Measurements from ENCODE around the gene SH3BGRL. TPM values are rescaled to one million over a fixed set of nuclear protein-coding genes. Genes with fewer than 3 reads are reported as not detected.

Gene SH3BGRL
- 2.0 and 5.2 TPM in 2 replicates for total RNA-seq (2011; cell fraction: chromatin; rRNA removed; ENCODE audit: low replicate concordance)
- total RNA-seq (2011; cell fraction: nucleolus; rRNA removed), result 2.0 and 2.5 TPM in 2 replicates
- 4.1 and 8.2 TPM in 2 replicates for total RNA-seq (2011; cell fraction: nucleoplasm; rRNA removed)
- total RNA-seq (2014; rRNA removed) (21.2 and 21.3 TPM in 2 replicates), total RNA-seq (2014; rRNA removed; fragmentation: Illumina TruSeq; extraction: Trizol) (39.4 and 42.4 TPM in 2 replicates), total RNA-seq (2015; rRNA removed; fragmentation: Illumina TruSeq; extraction: Trizol) (50.6 and 54.9 TPM in 2 replicates), total RNA-seq (2021) (30.7 and 33.7 TPM in 2 replicates), polyA plus RNA-seq (2011; rRNA removed) (72.7 and 74.3 TPM in 2 replicates), polyA plus RNA-seq (2014; fragmentation: Illumina TruSeq; extraction: Trizol) (39.6 and 55.5 TPM in 2 replicates), polyA plus RNA-seq (2014; fragmentation: Nextera tagmentation; extraction: Ambion mirVana) (10 to 100 TPM; 45.4 to 67.4 TPM), polyA plus RNA-seq (2014; rRNA removed) (35.5 and 36.5 TPM in 2 replicates), polyA minus RNA-seq (2011; rRNA and poly(A)+ RNA removed) (35.3 and 48.7 TPM in 2 replicates), Bru-seq, nascent RNA (percentile 58 among the genes with signal in this experiment), BruChase-seq, experiment 1, labeled RNA remaining after a 2-hour chase (percentile 68 among the genes with signal in this experiment), BruChase-seq, experiment 2, labeled RNA remaining after a 6-hour chase (percentile 70 among the genes with signal in this experiment)
- polyA plus RNA-seq (2011; cell fraction: cytosol; rRNA removed), result 15.9 and 41.7 TPM in 2 replicates
- 5.0 and 12.4 TPM in 2 replicates for polyA plus RNA-seq (2011; cell fraction: nucleus; rRNA removed)
- 33.0 and 53.0 TPM in 2 replicates for polyA plus RNA-seq (2012)
- polyA minus RNA-seq (2011; cell fraction: cytosol; rRNA and poly(A)+ RNA removed), result 10.8 and 13.7 TPM in 2 replicates
- 5.1 and 11.1 TPM in 2 replicates for polyA minus RNA-seq (2011; cell fraction: nucleus; rRNA and poly(A)+ RNA removed)
- long read RNA-seq, experiment 1, transcript SH3BGRL-201 (4 exons, 1,923 nt), result major isoform, 56 of 82 reads
- long read RNA-seq, experiment 1, partial matches to known transcripts, result 1 of 82 reads
- long read RNA-seq, experiment 1, other reads (novel, unspliced or antisense), result 22 of 82 reads
- long read RNA-seq, experiment 2, transcript SH3BGRL-201 (4 exons, 1,923 nt), result major isoform, 11 of 31 reads
- long read RNA-seq, experiment 2, partial matches to known transcripts, result 19 of 31 reads
- long read RNA-seq, experiment 2, other reads (novel, unspliced or antisense), result 0 of 31 reads
- long read RNA-seq, experiment 3, transcript SH3BGRL-201 (4 exons, 1,923 nt), result major isoform, 45 of 51 reads
- long read RNA-seq, experiment 3, partial matches to known transcripts, result 0 of 51 reads
- long read RNA-seq, experiment 3, other reads (novel, unspliced or antisense), result 5 of 51 reads

DNA sequence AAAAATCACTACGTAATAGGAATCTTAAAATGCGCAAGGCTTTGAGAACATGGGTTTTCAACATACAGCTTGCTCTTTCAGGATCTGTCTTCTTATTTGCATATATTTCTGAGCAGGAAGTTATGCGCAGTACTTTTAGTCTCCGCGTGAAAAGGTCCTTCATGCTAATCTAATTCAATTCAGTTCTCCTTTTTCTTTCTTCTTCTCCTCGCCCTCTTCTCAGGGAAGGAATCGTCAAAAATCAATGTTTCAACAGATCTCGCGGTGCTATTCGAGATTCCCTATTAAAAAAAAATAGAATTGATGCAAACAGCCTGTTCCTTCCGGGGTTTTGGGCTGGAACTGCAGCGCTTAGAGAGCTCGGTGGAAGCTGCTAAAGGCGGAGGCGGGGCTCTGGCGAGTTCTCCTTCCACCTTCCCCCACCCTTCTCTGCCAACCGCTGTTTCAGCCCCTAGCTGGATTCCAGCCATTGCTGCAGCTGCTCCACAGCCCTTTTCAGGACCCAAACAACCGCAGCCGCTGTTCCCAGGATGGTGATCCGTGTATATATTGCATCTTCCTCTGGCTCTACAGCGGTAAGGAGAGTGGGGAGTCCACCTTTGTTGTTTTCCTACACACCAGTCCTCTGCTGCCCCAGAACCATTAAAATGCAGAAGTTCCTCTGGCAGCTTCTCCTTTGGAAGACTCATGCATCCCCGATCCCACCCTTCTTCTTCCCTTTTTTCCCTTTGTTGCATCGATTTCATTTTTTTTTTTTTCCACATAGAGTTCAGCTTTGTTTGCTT lies at the start of gene SH3BGRL, which contains the start of gene HMGN5:
SH3BGRL (plus strand) TSS at position 432 of the 785 bp plus-strand sequence; CDS start at position 531, 99 bp downstream.
HMGN5 (minus strand) TSS at position 243 of the 785 bp plus-strand sequence. CDS start 80,364 bp downstream, outside the sequence.
- peak within 1 kb of the TSS; percentile 49 for H3K4me3 ChIP-seq
- BruUV-seq (replicated peaks), result no TSS peak
- peak within 1 kb of the TSS; percentile 72 to 76; a peak in 3 of 4 replicates for H3K9ac ChIP-seq (ENCODE audit: insufficient read depth in 1 of 2, low read depth in 2 of 2, low read length in 2 of 2)
- peak within 1 kb of the TSS; percentile 76 for H2AFZ ChIP-seq (ENCODE audit: low read depth, low read length)
- intact Hi-C loops (cut with micrococcal nuclease), result loop anchor here (5.0 kb wide), 1 partner anchor 80 kb away; no protein-coding TSS in a partner anchor
- 0 out of 5 replicates have a peak, but pooled peaks cover 0 to 3% of the 10 kb centered on the region in 2 experiments for H3K4me1 ChIP-seq (replicated peaks in 1 of 2; ENCODE audit: control insufficient read depth in 2 of 2, insufficient read depth in 2 of 2, low read length in 2 of 2)
- H3K4me2 ChIP-seq (ENCODE audit: insufficient read depth, low read length), result peak within 1 kb of the TSS; percentile 81
- no peaks in the 10 kb centered on the region for H3K9me3 ChIP-seq (replicated peaks; ENCODE audit: control insufficient read depth, insufficient read depth, low read depth, low read length)
- FAIRE-seq, result no peak
- peaks cover 39% of the 10 kb centered on the region for H3K79me2 ChIP-seq (ENCODE audit: control insufficient read depth, insufficient read depth, low read length)
- H4K20me1 ChIP-seq (replicated peaks; ENCODE audit: control insufficient read depth, insufficient read depth, low read length), result no peaks in the 10 kb centered on the region
- DNase-seq (ENCODE audit: extremely low read depth in 1 of 4, low spot score in 3 of 4), result peak; percentile 54 to 75 (median 54)
- H3K9me1 ChIP-seq (ENCODE audit: control insufficient read depth, insufficient read depth, low read length), result no peaks in the 10 kb centered on the region
- ChIA-PET POLR2A (interaction anchor here (0.6 to 1.9 kb wide), 3 partner anchors 9 to 28 kb away, joined by 3 to 8 read pairs (median 3); no protein-coding TSS in a partner anchor), CTCF (ENCODE audit: low intra/inter-chr PET ratio) (no interaction called here)
- no peaks in the 10 kb centered on the region for H3K27me3 ChIP-seq (ENCODE audit: control insufficient read depth in 2 of 2, insufficient read depth in 2 of 2, low read length in 2 of 2)
- peak within 1 kb of the TSS; percentile 79 for H3K27ac ChIP-seq (ENCODE audit: extremely low read depth, low read depth, low read length)
- WGBS (ENCODE audit: insufficient coverage, low coverage, missing lambda C conversion rate), result 2% methylated on average over 14 of the region's 23 CpGs
- no peaks in the 10 kb centered on the region for H3K36me3 ChIP-seq (ENCODE audit: control insufficient read depth, insufficient read depth, low read length)
- in situ Hi-C loops (cut with MboI), result no loop called here
- ATAC-seq, result peak; percentile 97
- peak; percentile 70 for TF ChIP-seq NFIC (IDR thresholded peaks at IDR 0.05)
- TF ChIP-seq TBP (optimal IDR thresholded peaks at IDR 0.05; ENCODE audit: low read depth, low read length), result peak; percentile 65
- no peak for TF ChIP-seq PHB2 (IDR thresholded peaks at IDR 0.05; ENCODE audit: low read depth)
- TF ChIP-seq ZNF212 (CRISPR knock-in tag; IDR thresholded peaks at IDR 0.05), result no peak
- TF ChIP-seq, protein P1, sequence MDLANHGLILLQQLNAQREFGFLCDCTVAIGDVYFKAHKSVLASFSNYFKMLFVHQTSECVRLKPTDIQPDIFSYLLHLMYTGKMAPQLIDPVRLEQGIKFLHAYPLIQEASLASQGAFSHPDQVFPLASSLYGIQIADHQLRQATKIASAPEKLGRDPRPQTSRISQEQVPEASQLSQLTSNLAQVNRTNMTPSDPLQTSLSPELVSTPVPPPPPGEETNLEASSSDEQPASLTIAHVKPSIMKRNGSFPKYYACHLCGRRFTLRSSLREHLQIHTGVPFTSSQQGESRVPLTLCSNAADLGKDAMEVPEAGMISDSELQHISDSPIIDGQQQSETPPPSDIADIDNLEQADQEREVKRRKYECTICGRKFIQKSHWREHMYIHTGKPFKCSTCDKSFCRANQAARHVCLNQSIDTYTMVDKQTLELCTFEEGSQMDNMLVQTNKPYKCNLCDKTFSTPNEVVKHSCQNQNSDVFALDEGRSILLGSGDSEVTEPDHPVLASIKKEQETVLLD (IDR thresholded peaks at IDR 0.05), result no peak
- TF ChIP-seq HNRNPL (IDR thresholded peaks at IDR 0.05; ENCODE audit: low read depth, low read length), result no peak
- TF ChIP-seq SOX6 (IDR thresholded peaks at IDR 0.05), result no peak
- TF ChIP-seq ZNF589 (CRISPR knock-in tag; IDR thresholded peaks at IDR 0.05; ENCODE audit: low read depth), result no peak
- TF ChIP-seq LARP7 (IDR thresholded peaks at IDR 0.05), result no peak
- TF ChIP-seq L3MBTL2 (IDR thresholded peaks at IDR 0.05), result no peak
- TF ChIP-seq RBM17 (IDR thresholded peaks at IDR 0.05; ENCODE audit: borderline replicate concordance, low read depth, low read length), result no peak
- no peak for TF ChIP-seq MEIS2 (IDR thresholded peaks at IDR 0.05; ENCODE audit: partially characterized antibody)
- TF ChIP-seq, protein P2, sequence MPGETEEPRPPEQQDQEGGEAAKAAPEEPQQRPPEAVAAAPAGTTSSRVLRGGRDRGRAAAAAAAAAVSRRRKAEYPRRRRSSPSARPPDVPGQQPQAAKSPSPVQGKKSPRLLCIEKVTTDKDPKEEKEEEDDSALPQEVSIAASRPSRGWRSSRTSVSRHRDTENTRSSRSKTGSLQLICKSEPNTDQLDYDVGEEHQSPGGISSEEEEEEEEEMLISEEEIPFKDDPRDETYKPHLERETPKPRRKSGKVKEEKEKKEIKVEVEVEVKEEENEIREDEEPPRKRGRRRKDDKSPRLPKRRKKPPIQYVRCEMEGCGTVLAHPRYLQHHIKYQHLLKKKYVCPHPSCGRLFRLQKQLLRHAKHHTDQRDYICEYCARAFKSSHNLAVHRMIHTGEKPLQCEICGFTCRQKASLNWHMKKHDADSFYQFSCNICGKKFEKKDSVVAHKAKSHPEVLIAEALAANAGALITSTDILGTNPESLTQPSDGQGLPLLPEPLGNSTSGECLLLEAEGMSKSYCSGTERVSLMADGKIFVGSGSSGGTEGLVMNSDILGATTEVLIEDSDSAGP (CRISPR knock-in tag; IDR thresholded peaks at IDR 0.05), result no peak
- TF ChIP-seq FOXJ2 (tag; IDR thresholded peaks at IDR 0.05), result no peak
